Type B pancreatic cell (in vitro differentiated cells): ENCODE results near the gene C12orf42. TPM values are rescaled to one million over a fixed set of nuclear protein-coding genes. Genes with fewer than 3 reads are reported as not detected.

Source experiments
- DNase-seq: peaks from one replicate; pipeline ENCODE4 v3.0.0; 2021; ENCODE audit warnings: mixed read lengths; ENCODE audit not compliant: unreplicated experiment; ENCODE audit errors: extremely low spot score
- H3K27ac Mint-ChIP-seq: 2 replicates; pipeline ENCODE4 v1.8.0; 2021; ENCODE audit warnings: mild to moderate bottlenecking, mixed read lengths
- H3K27me3 Mint-ChIP-seq: 2 replicates; pipeline ENCODE4 v1.8.0; 2021; ENCODE audit warnings: mixed read lengths
- H3K36me3 Mint-ChIP-seq: 2 replicates; pipeline ENCODE4 v1.8.0; 2021; ENCODE audit warnings: mixed read lengths
- H3K4me1 Mint-ChIP-seq: one replicate; pipeline ENCODE4 v1.8.0; 2021; ENCODE audit warnings: mixed read lengths; ENCODE audit not compliant: unreplicated experiment
- H3K4me3 Mint-ChIP-seq: 2 replicates; pipeline ENCODE4 v1.8.0; 2021; ENCODE audit warnings: mild to moderate bottlenecking, mixed read lengths
- H3K9me3 Mint-ChIP-seq: 2 replicates; pipeline ENCODE4 v1.8.0; 2021; ENCODE audit warnings: mixed read lengths
- total RNA-seq: library from RNA; stranded (reverse); gene quantifications from 2 replicates; pipeline ENCODE4 v1.2.1, GENCODE V29; 2021; ENCODE audit warnings: low replicate concordance
- TF ChIP-seq, protein P1 (sequence below): fragments of 200-600 bp; sonication (generic); conservative IDR thresholded peaks from 2 replicates; pipeline ENCODE4 v1.5.0; 2021; ENCODE audit warnings: antibody characterized with exemption, mild to moderate bottlenecking

Gene C12orf42
- total RNA-seq, 1 donor from 2014 or later = not detected

DNA sequence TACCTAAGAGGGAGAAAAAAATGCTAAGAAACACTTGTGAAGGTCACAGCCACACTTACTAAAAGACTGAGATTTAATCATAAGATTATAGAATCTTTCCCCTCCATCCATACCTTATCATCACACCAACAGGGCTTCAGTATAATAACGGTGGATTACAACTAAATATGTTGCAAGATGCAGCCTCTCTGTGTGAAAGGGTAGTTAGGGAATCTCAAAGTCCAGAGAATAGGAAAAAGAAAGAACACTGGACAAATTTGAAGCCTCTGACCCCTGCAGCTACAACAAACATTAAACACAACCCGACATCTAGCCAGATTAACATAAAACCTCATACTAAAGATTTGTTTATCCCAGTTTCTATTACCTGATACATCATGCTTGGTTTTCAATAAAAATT lies 181.0 kb downstream of the C12orf42 start:
- DNase-seq = no peak

DNA sequence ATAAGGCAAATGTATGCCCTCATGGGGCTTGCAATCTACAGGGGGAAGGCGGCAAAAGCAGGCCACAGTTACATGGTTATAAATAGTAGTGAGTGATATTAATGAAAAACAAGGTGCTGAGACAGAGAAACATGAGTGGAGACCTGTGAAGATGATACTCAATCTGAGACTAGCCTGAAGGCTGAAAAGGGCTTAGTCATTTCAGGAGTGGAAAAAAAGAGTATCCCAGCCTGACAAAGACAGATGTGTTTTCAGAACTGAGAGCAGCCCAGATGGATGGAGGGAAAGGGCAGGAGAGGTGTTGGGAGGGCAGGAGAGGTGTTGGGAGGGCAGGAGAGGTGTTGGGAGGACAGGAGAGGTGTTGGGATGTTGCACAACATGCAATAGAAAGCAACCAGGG lies 181.9 kb downstream of the C12orf42 start:
- no peaks in the 10 kb centered on the region for H3K36me3 Mint-ChIP-seq
- H3K27me3 Mint-ChIP-seq = peaks cover 5% of the 10 kb centered on the region
- no peak for DNase-seq
- H3K9me3 Mint-ChIP-seq = no peaks in the 10 kb centered on the region
- no peaks in the 10 kb centered on the region for H3K4me1 Mint-ChIP-seq
- no peak overlapping the region for H3K4me3 Mint-ChIP-seq
- no peak overlapping the region for H3K27ac Mint-ChIP-seq
- TF ChIP-seq, protein P1, sequence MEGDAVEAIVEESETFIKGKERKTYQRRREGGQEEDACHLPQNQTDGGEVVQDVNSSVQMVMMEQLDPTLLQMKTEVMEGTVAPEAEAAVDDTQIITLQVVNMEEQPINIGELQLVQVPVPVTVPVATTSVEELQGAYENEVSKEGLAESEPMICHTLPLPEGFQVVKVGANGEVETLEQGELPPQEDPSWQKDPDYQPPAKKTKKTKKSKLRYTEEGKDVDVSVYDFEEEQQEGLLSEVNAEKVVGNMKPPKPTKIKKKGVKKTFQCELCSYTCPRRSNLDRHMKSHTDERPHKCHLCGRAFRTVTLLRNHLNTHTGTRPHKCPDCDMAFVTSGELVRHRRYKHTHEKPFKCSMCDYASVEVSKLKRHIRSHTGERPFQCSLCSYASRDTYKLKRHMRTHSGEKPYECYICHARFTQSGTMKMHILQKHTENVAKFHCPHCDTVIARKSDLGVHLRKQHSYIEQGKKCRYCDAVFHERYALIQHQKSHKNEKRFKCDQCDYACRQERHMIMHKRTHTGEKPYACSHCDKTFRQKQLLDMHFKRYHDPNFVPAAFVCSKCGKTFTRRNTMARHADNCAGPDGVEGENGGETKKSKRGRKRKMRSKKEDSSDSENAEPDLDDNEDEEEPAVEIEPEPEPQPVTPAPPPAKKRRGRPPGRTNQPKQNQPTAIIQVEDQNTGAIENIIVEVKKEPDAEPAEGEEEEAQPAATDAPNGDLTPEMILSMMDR = no peak

More for the DNA sequence above, 181.0 kb downstream of the C12orf42 start:
- no peak overlapping the region for H3K27ac Mint-ChIP-seq
- H3K36me3 Mint-ChIP-seq = no peaks in the 10 kb centered on the region
- no peaks in the 10 kb centered on the region for H3K9me3 Mint-ChIP-seq
- TF ChIP-seq, protein P1 = no peak
- H3K4me3 Mint-ChIP-seq = no peak overlapping the region
- no peaks in the 10 kb centered on the region for H3K4me1 Mint-ChIP-seq
- peaks cover 5% of the 10 kb centered on the region for H3K27me3 Mint-ChIP-seq

DNA sequence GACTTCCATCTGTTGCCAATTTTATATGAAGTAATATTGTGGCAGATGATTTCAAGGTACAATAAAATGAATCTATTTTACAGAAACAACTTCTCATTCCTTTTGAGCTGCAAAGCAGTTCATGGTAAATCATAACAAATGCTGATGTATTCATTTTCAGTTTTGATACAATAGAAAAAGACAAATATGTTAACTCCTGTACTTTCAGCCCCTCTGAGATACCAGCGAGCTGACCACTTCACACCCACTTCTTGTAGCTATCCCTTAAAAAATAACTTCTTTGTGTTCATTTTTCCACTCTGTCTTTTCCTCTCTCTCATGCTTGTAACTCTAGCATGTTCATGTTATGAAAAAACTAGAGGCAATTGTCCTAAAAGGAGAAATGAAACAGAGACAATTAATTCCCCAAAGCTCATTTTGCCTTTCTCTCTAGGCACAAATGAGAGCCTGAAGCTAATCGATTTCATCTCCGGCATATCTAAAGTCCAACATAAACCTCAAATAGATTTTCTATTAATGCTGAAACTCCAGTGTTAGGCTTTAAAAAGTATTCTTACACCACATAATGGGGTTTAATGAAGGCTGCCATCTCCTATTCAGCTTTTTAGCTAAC lies 182.9 kb downstream of the C12orf42 start:
- no peaks in the 10 kb centered on the region for H3K4me1 Mint-ChIP-seq
- H3K4me3 Mint-ChIP-seq = no peak overlapping the region
- peaks cover 5% of the 10 kb centered on the region for H3K27me3 Mint-ChIP-seq
- no peak for DNase-seq
- no peaks in the 10 kb centered on the region for H3K9me3 Mint-ChIP-seq
- no peaks in the 10 kb centered on the region for H3K36me3 Mint-ChIP-seq
- TF ChIP-seq, protein P1 = no peak
- H3K27ac Mint-ChIP-seq = no peak overlapping the region

DNA sequence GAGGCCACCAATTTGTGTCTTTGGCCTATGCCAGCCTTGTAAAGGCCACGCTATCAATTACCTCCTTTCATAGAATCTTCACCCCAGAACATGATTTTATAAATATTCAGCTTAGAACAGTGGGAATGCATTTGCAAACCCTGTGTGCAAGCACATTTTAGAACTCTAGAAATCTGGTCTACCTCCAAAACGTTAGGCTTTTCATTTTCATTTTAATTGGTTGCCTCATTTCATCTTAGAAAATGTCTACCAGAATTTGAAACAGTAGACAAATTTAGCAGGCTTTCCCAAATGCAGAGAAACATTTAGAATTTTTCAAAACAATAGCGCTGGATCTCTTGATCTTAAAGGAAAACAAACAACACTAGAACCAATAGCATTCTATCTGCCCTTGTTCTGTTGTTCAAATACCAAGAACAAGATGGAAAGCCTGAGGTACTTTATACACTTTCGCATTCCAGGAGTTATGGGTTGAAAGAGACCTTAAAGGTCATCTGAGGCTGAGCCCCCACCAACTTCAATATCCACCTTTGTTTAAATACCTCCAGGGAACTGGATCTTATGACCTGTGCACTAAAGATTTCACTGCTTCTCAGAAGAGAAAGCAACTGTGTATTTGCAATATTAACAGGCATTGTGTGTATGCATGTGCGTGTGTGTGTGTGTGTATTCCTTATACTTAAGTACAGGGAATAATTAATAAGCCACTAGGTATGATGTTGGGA lies 185.1 kb downstream of the C12orf42 start:
- H3K27ac Mint-ChIP-seq = no peak overlapping the region
- TF ChIP-seq, protein P1 = no peak
- no peaks in the 10 kb centered on the region for H3K4me1 Mint-ChIP-seq
- no peak for DNase-seq
- no peak overlapping the region for H3K4me3 Mint-ChIP-seq
- H3K27me3 Mint-ChIP-seq = peaks cover 8% of the 10 kb centered on the region
- no peaks in the 10 kb centered on the region for H3K9me3 Mint-ChIP-seq
- H3K36me3 Mint-ChIP-seq = no peaks in the 10 kb centered on the region

DNA sequence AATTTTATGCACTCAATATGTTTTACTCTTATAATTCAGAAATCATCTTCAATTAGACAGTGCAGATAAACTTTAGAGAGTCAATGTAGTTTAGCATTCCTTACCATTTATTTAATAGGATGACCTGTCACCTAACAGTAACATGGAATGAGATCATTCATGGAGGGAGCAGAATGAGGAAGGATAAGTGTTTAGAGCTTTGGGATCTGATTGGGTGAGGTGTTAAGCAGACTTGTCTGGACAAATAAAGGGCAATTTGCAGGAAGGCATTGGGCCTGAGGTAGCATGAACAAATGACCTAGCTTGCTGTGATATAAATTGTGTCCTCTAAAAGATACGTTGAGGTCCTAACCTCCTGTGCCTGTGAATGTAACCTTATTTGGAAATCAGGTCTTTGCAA lies 187.4 kb downstream of the C12orf42 start:
- TF ChIP-seq, protein P1 = no peak
- no peak overlapping the region for H3K27ac Mint-ChIP-seq
- no peaks in the 10 kb centered on the region for H3K4me1 Mint-ChIP-seq
- no peaks in the 10 kb centered on the region for H3K9me3 Mint-ChIP-seq
- H3K36me3 Mint-ChIP-seq = no peaks in the 10 kb centered on the region
- no peak overlapping the region for H3K4me3 Mint-ChIP-seq
- no peak for DNase-seq
- peaks cover 19% of the 10 kb centered on the region for H3K27me3 Mint-ChIP-seq
